ENCODE results near the gene TRAF5. TPM values are rescaled to one million over a fixed set of nuclear protein-coding genes. Genes with fewer than 3 reads are reported as not detected.
"Not testable (repeated sequence)": the region's sequence is repeated elsewhere in the genome, so short reads cannot be mapped to it uniquely, and the experiment has no call there.

Gene TRAF5
- total and polyA plus RNA-seq, 12 donors: 1.3 to 5.5 (median 1.9) TPM

GRCh38 chr1:211345719-211346118, 19.1 kb downstream of the TRAF5 start:
- H3K36me3 ChIP-seq: no peaks in the 10 kb centered on the region
- DNase-seq (no peak), ATAC-seq (no peak)
- no peak overlapping the region for H3K27ac ChIP-seq
- peaks cover 0 to 26% (median 0%) of the 10 kb centered on the region in 9 donors for H3K4me1 ChIP-seq
- intact Hi-C loops (cut with DNase I): no loop called here
- H3K9me3 ChIP-seq: no peaks in the 10 kb centered on the region
- no peak for TF ChIP-seq CTCF (IDR thresholded peaks at IDR 0.05)
- H3K4me3 ChIP-seq: no peak overlapping the region
- no peaks in the 10 kb centered on the region for H3K27me3 ChIP-seq
- WGBS, 2 donors: 91 to 97% methylated on average over 2 of the region's 2 CpGs

GRCh38 chr1:211347077-211347844, 20.6 kb downstream of the TRAF5 start:
- intact Hi-C loops (cut with DNase I): no loop called here

GRCh38 chr1:211348547-211348946, 21.9 kb downstream of the TRAF5 start:
- Histone ChIP-seq H3K4me1 (peaks cover 0 to 24% (median 0%) of the 10 kb centered on the region in 9 donors), H3K27me3 (no peaks in the 10 kb centered on the region), H3K27ac (no peak overlapping the region), H3K36me3 (peaks cover 0 to 3% (median 0%) of the 10 kb centered on the region in 9 donors), H3K4me3 (no peak overlapping the region), H3K9me3 (peaks cover 0 to 7% (median 0%) of the 10 kb centered on the region in 11 donors)
- no peak for TF ChIP-seq CTCF (IDR thresholded peaks at IDR 0.05)
- no peak for ATAC-seq
- intact Hi-C loops (cut with DNase I): no loop called here
- no peak for DNase-seq

More at GRCh38 chr1:211347077-211347844, 20.6 kb downstream of the TRAF5 start:
- no peak for DNase-seq
- Histone ChIP-seq H3K4me3 (no peak overlapping the region), H3K9me3 (no peaks in the 10 kb centered on the region), H3K36me3 (no peaks in the 10 kb centered on the region), H3K27me3 (no peaks in the 10 kb centered on the region), H3K4me1 (peaks cover 0 to 16% (median 0%) of the 10 kb centered on the region in 9 donors), H3K27ac (no peak overlapping the region)
- no peak for TF ChIP-seq CTCF (IDR thresholded peaks at IDR 0.05)
- WGBS, 2 donors: 89 to 94% methylated on average over 4 of the region's 4 CpGs
- no peak for ATAC-seq

- peaks cover 0 to 7% (median 0%) of the 10 kb centered on the region in 11 donors for H3K9me3 ChIP-seq
- no peak overlapping the region for H3K27ac ChIP-seq
- peaks cover 0 to 13% (median 0%) of the 10 kb centered on the region in 9 donors for H3K36me3 ChIP-seq
- TF ChIP-seq CTCF (IDR thresholded peaks at IDR 0.05): no peak
- H3K27me3 ChIP-seq: no peaks in the 10 kb centered on the region
- WGBS, 2 donors: 96% methylated on average over 2 of the region's 2 CpGs
- ATAC-seq (no peak), DNase-seq (no peak)
- H3K4me3 ChIP-seq: no peak overlapping the region
- intact Hi-C loops (cut with DNase I): no loop called here
- peaks cover 0 to 23% (median 0%) of the 10 kb centered on the region in 9 donors for H3K4me1 ChIP-seq
These were observed 23.1 kb downstream of the TRAF5 start for GRCh38 chr1:211349741-211350140.

- ATAC-seq; intact Hi-C loops (cut with DNase I); H3K27me3 ChIP-seq; H3K27ac ChIP-seq; H3K9me3 ChIP-seq; H3K4me3 ChIP-seq; DNase-seq: not testable (repeated sequence)
- WGBS, 2 donors: 97 to 98% methylated on average over 3 of the region's 3 CpGs
- Histone ChIP-seq H3K4me1 (peaks cover 0 to 18% (median 0%) of the 10 kb centered on the region in 9 donors), H3K36me3 (peaks cover 0 to 24% (median 0%) of the 10 kb centered on the region in 9 donors)
These were observed 25.4 kb downstream of the TRAF5 start for GRCh38 chr1:211352055-211352454.
